Ecto neural progenitor cell (in vitro differentiated cells): ENCODE measurements around the gene CYLC1.

Experiments
- DNase-seq: peaks from one replicate; pipeline ENCODE4 v3.0.0-alpha.2; 2018; ENCODE audit warnings: low spot score

The CYLC1 gene

GRCh38 chrX:83860846-83861245, at the start of gene CYLC1:
Gene CYLC1, plus strand, starts transcription at chrX:83861146. Its CDS starts 37 bp downstream, at chrX:83861183.
- DNase-seq = no peak

- no peak for DNase-seq
These were observed 41.6 kb upstream of the CYLC1 start for GRCh38 chrX:83819304-83819703.

GRCh38 chrX:83829874-83830273, 31.1 kb upstream of the CYLC1 start:
- no peak for DNase-seq

- DNase-seq = no peak
These were observed 15.5 kb upstream of the CYLC1 start for GRCh38 chrX:83845397-83845796.

GRCh38 chrX:83847339-83847738, 13.6 kb upstream of the CYLC1 start:
- DNase-seq = no peak

GRCh38 chrX:83888585-83888984, 27.6 kb downstream of the CYLC1 start:
- DNase-seq = no peak

- no peak for DNase-seq
These were observed 31.5 kb downstream of the CYLC1 start for GRCh38 chrX:83892433-83892832.

- DNase-seq = no peak
These were observed 46.0 kb downstream of the CYLC1 start for GRCh38 chrX:83906921-83907320.

- no peak for DNase-seq
These were observed 55.6 kb downstream of the CYLC1 start for GRCh38 chrX:83916525-83916924.

GRCh38 chrX:83934220-83934619, 73.3 kb downstream of the CYLC1 start:
- DNase-seq = no peak
